ENCODE data around the gene PBX1. TPM values are rescaled to one million over a fixed set of nuclear protein-coding genes. Genes with fewer than 3 reads are reported as not detected.

The PBX1 gene
- total RNA-seq, 3 donors from 2014 or later: 64.5 to 126 (median 95.4) TPM

DNA sequence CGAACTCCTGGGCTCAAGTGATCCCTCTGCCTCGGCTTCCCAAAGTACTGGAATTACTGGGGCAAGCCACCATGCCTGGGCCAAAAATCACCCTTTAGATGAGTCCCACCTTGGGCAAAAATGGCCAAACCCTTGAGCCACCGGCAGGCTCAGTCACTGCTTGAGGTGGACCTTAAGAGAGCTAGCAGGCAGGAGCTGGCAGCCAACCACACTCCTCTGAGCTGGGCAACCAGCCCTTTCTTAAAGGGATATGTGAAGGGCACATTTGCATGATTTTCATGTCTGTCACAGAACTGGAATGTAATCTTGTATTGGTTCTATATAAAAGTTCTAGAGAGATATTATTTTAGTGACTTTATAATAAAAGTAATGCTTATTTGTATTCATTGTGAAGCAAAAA, 316.5 kb downstream of the PBX1 start:
- Histone ChIP-seq H3K4me3 (no peak overlapping the region), H3K27me3 (no peaks in the 10 kb centered on the region), H3K36me3 (no peaks in the 10 kb centered on the region), H3K27ac (no peak overlapping the region), H3K9me3 (no peaks in the 10 kb centered on the region), H3K4me1 (no peaks in the 10 kb centered on the region)
- intact Hi-C loops (cut with DNase I; ENCODE audit: low total_unique reads): no loop called here
- TF ChIP-seq POLR2A (IDR thresholded peaks at IDR 0.05) (no peak), POLR2AphosphoS5 (IDR thresholded peaks at IDR 0.05) (no peak)
- TF ChIP-seq, protein P1, sequence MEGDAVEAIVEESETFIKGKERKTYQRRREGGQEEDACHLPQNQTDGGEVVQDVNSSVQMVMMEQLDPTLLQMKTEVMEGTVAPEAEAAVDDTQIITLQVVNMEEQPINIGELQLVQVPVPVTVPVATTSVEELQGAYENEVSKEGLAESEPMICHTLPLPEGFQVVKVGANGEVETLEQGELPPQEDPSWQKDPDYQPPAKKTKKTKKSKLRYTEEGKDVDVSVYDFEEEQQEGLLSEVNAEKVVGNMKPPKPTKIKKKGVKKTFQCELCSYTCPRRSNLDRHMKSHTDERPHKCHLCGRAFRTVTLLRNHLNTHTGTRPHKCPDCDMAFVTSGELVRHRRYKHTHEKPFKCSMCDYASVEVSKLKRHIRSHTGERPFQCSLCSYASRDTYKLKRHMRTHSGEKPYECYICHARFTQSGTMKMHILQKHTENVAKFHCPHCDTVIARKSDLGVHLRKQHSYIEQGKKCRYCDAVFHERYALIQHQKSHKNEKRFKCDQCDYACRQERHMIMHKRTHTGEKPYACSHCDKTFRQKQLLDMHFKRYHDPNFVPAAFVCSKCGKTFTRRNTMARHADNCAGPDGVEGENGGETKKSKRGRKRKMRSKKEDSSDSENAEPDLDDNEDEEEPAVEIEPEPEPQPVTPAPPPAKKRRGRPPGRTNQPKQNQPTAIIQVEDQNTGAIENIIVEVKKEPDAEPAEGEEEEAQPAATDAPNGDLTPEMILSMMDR (IDR thresholded peaks at IDR 0.05): no peak
- DNase-seq (ENCODE audit: low spot score in 2 of 2): no peak

DNA sequence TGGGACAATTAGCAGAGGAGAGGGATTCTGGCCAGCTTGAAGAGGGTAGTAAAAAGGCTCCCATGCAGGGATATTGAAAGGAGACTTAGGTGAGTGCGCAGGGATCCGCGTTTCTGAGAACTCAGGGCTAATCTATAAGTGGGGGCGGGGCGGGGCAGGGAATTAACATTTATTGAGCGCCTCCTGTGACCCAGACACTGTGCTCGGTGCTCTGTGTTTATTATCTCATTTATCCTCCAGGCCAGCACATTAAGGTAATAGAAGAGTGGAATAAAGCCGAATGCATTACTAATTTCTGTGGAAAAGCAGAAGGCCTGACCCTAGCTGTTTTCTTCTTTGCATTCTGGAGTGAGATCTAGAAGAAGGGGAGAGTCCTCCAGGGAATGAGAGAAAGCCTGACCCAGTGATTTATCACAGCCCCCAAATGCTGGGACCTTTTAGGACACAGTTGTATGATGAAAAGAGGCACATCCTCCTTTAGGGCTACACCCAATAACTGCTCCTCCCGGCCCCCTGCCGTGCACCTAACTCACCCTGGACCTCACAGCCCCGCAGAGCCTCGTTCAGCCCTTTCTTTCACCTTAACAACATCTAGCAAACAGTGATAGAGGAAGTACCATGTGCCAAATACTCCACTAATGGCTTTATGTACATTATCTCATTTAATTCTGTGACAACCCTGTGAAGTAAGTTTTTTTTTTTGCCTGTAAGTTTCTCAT, 317.6 kb downstream of the PBX1 start:
- H3K27me3 ChIP-seq: no peaks in the 10 kb centered on the region
- TF ChIP-seq POLR2A (IDR thresholded peaks at IDR 0.05) (no peak), POLR2AphosphoS5 (IDR thresholded peaks at IDR 0.05) (no peak)
- TF ChIP-seq, protein P1 (IDR thresholded peaks at IDR 0.05): no peak

DNA sequence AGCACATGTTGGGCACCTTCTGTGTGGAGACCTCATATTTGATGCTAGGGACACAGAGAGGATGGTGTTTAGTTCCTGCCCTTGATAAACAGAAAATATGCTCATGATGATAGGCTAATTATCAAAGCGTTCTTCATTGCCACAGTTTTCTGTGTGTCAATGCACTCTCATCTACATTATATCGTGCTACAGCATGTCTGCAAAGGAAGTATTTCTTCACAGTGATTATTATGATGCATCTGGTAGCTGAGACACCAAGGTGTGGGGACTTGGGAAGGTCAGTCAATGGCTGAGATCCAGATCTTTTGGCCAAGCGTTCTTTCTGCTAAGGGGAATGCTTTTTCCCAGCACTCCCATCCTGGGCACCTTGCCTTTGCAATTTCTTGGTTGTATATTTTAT, 321.2 kb downstream of the PBX1 start:
- H3K27me3 ChIP-seq: no peaks in the 10 kb centered on the region
- no peaks in the 10 kb centered on the region for H3K9me3 ChIP-seq
- H3K36me3 ChIP-seq: no peaks in the 10 kb centered on the region
- no peaks in the 10 kb centered on the region for H3K4me1 ChIP-seq
- no peak for DNase-seq (ENCODE audit: low spot score in 2 of 2)
- no peak overlapping the region for H3K4me3 ChIP-seq
- H3K27ac ChIP-seq: no peak overlapping the region
- intact Hi-C loops (cut with DNase I; ENCODE audit: low total_unique reads): no loop called here
- no peak for TF ChIP-seq POLR2A (IDR thresholded peaks at IDR 0.05)
- TF ChIP-seq, protein P1 (IDR thresholded peaks at IDR 0.05): no peak
- TF ChIP-seq POLR2AphosphoS5 (IDR thresholded peaks at IDR 0.05): no peak

More for the DNA sequence above, 317.6 kb downstream of the PBX1 start:
- H3K4me1 ChIP-seq: no peaks in the 10 kb centered on the region
- no peaks in the 10 kb centered on the region for H3K9me3 ChIP-seq
- intact Hi-C loops (cut with DNase I; ENCODE audit: low total_unique reads): no loop called here
- H3K4me3 ChIP-seq: no peak overlapping the region
- H3K36me3 ChIP-seq: no peaks in the 10 kb centered on the region
- H3K27ac ChIP-seq: no peak overlapping the region
- DNase-seq (ENCODE audit: low spot score in 2 of 2): no peak

- no peak for DNase-seq (ENCODE audit: low spot score in 2 of 2)
- Histone ChIP-seq H3K27ac (no peak overlapping the region), H3K9me3 (no peaks in the 10 kb centered on the region), H3K27me3 (no peaks in the 10 kb centered on the region), H3K4me3 (no peak overlapping the region), H3K4me1 (no peaks in the 10 kb centered on the region), H3K36me3 (no peaks in the 10 kb centered on the region)
- intact Hi-C loops (cut with DNase I; ENCODE audit: low total_unique reads): no loop called here
- TF ChIP-seq POLR2AphosphoS5 (IDR thresholded peaks at IDR 0.05) (no peak), POLR2A (IDR thresholded peaks at IDR 0.05) (no peak)
- TF ChIP-seq, protein P1 (IDR thresholded peaks at IDR 0.05): no peak
Measured at GRCh38 chr1:164880644-164881043, 321.7 kb downstream of the PBX1 start.

- Histone ChIP-seq H3K27ac (no peak overlapping the region), H3K9me3 (no peaks in the 10 kb centered on the region), H3K27me3 (no peaks in the 10 kb centered on the region), H3K4me1 (no peaks in the 10 kb centered on the region), H3K36me3 (no peaks in the 10 kb centered on the region), H3K4me3 (no peak overlapping the region)
- intact Hi-C loops (cut with DNase I; ENCODE audit: low total_unique reads): no loop called here
- TF ChIP-seq, protein P1 (IDR thresholded peaks at IDR 0.05): no peak
- TF ChIP-seq POLR2A (IDR thresholded peaks at IDR 0.05): no peak
- no peak for TF ChIP-seq POLR2AphosphoS5 (IDR thresholded peaks at IDR 0.05)
- no peak for DNase-seq (ENCODE audit: low spot score in 2 of 2)
Measured at GRCh38 chr1:164885311-164885710, 326.3 kb downstream of the PBX1 start.

Data from breast epithelium (tissue), 4 donors.